Measurements from ENCODE around the gene GLDC. TPM values are rescaled to one million over a fixed set of nuclear protein-coding genes. Genes with fewer than 3 reads are reported as not detected.
"Not testable (repeated sequence)": the region's sequence is repeated elsewhere in the genome, so short reads cannot be mapped to it uniquely, and the experiment has no call there.

Gene GLDC
- polyA plus RNA-seq (ENCODE audit: insufficient read length): 0.81 TPM

GRCh38 chr9:6645355-6646292 lies at the start of gene GLDC:
TSS of gene GLDC (minus strand) at chr9:6645729. CDS start at chr9:6645499, 230 bp downstream.
- peak; percentile 2 for DNase-seq (ENCODE audit: low read depth)

GRCh38 chr9:6692881-6693361 lies 47.4 kb upstream of the GLDC start:
- no peak for DNase-seq (ENCODE audit: low read depth)

- DNase-seq (ENCODE audit: low read depth): no peak
These were observed 46.9 kb upstream of the GLDC start for GRCh38 chr9:6692433-6692832.

- not testable (repeated sequence) for DNase-seq (ENCODE audit: low read depth)
These were observed 45.1 kb upstream of the GLDC start for GRCh38 chr9:6690675-6691070.

GRCh38 chr9:6689893-6690674 lies 44.6 kb upstream of the GLDC start:
- DNase-seq (ENCODE audit: low read depth): no peak

- no peak for DNase-seq (ENCODE audit: low read depth)
These were observed 41.7 kb upstream of the GLDC start for GRCh38 chr9:6687180-6687579.

- no peak for DNase-seq (ENCODE audit: low read depth)
These were observed 40.9 kb upstream of the GLDC start for GRCh38 chr9:6686396-6686795.

- no peak for DNase-seq (ENCODE audit: low read depth)
These were observed 36.5 kb upstream of the GLDC start for GRCh38 chr9:6681957-6682501.

- peak; percentile 91 for DNase-seq (ENCODE audit: low read depth)
These were observed 35.8 kb upstream of the GLDC start for GRCh38 chr9:6681147-6681956.

GRCh38 chr9:6680797-6681146 lies 35.2 kb upstream of the GLDC start:
- DNase-seq (ENCODE audit: low read depth): no peak

- DNase-seq (ENCODE audit: low read depth): no peak
These were observed 32.3 kb upstream of the GLDC start for GRCh38 chr9:6677803-6678202.

- no peak for DNase-seq (ENCODE audit: low read depth)
These were observed 30.9 kb upstream of the GLDC start for GRCh38 chr9:6676254-6676921.

- no peak for DNase-seq (ENCODE audit: low read depth)
These were observed 29.7 kb upstream of the GLDC start for GRCh38 chr9:6675268-6675667.

GRCh38 chr9:6673326-6674025 lies 27.9 kb upstream of the GLDC start:
- DNase-seq (ENCODE audit: low read depth): no peak

- no peak for DNase-seq (ENCODE audit: low read depth)
These were observed 26.6 kb upstream of the GLDC start for GRCh38 chr9:6672118-6672517.

- no peak for DNase-seq (ENCODE audit: low read depth)
These were observed 25.9 kb upstream of the GLDC start for GRCh38 chr9:6671416-6671815.

GRCh38 chr9:6669881-6670280 lies 24.4 kb upstream of the GLDC start:
- DNase-seq (ENCODE audit: low read depth): no peak

- DNase-seq (ENCODE audit: low read depth): no peak
These were observed 22.2 kb upstream of the GLDC start for GRCh38 chr9:6667633-6668280.

GRCh38 chr9:6667080-6667479 lies 21.6 kb upstream of the GLDC start:
- no peak for DNase-seq (ENCODE audit: low read depth)

- no peak for DNase-seq (ENCODE audit: low read depth)
These were observed 20.1 kb upstream of the GLDC start for GRCh38 chr9:6665628-6666027.

Data from forelimb muscle (tissue), 1 donor.